K562 (cell line): Measurements from ENCODE around the gene COL15A1. TPM values are rescaled to one million over a fixed set of nuclear protein-coding genes. Genes with fewer than 3 reads are reported as not detected.

Experiments used
- ATAC-seq: fragments of 200-7000 bp; cut with Tn5 transposase; 3 replicates; pipeline ENCODE4 v1.9.1; 2020; ENCODE audit warnings: moderate library complexity
- BruUV-seq: library from RNA; stranded (reverse); fragments of 400-500 nt; replicated peaks from 2 replicates; lab custom pipeline; 2021; lab: Mats Ljungman, UMichigan
- CTCF ChIA-PET: fragments of 300-600 bp; formaldehyde crosslinking; extraction: SDS; loops from one replicate; lab custom pipeline; 2021; ENCODE audit warnings: low intra/inter-chr PET ratio; lab: Yijun Ruan, JAX
- POLR2A ChIA-PET: fragments of 300-600, 350-650 bp; sonication (Branson Sonifier 250); formaldehyde crosslinking; extraction: SDS; loops from one replicate; lab custom pipeline; 2021; ENCODE audit warnings: antibody characterized with exemption, inconsistent platforms; lab: Yijun Ruan, JAX
- DNase-seq, 4 experiments: peaks; one replicate each; pipeline versions ENCODE4 v3.0.0 to v3.0.0-alpha.2; 2011 to 2018; ENCODE audit warnings: low spot score in 3 of 4, mixed read lengths in 3 of 4; ENCODE audit errors: extremely low read depth in 1 of 4
- FAIRE-seq: peaks from 2 replicates; lab custom pipeline; 2011; peaks lifted over from hg19 to GRCh38; lab: Jason Lieb, UNC
- H2AFZ ChIP-seq: 2 replicates; pipeline ENCODE4 v1.6.0; 2011; ENCODE audit warnings: low read depth, low read length, control low read depth, inconsistent platforms
- H3K27ac ChIP-seq: fragments of 200-600 bp; 3 replicates; pipeline ENCODE4 v1.8.0; 2011; ENCODE audit warnings: low read depth, mild to moderate bottlenecking, control low read depth, inconsistent platforms, low read length, moderate library complexity, mixed read lengths; ENCODE audit errors: extremely low read depth
- H3K27me3 ChIP-seq, 2 experiments: fragments of 300-600 bp in 1 of 2; 2 replicates in 1 of 2; 3 replicates in 1 of 2; pipeline versions ENCODE4 v1.6.0 to v1.8.0; 2011; ENCODE audit warnings: inconsistent platforms in 2 of 2, low read length in 2 of 2, mild to moderate bottlenecking in 1 of 2, mixed read lengths in 1 of 2, moderate library complexity in 1 of 2; ENCODE audit not compliant: control insufficient read depth in 2 of 2, insufficient read depth in 2 of 2
- H3K36me3 ChIP-seq: fragments of 300-600 bp; 3 replicates; pipeline ENCODE4 v1.8.0; 2011; ENCODE audit warnings: mild to moderate bottlenecking, low read length, inconsistent platforms; ENCODE audit not compliant: control insufficient read depth, insufficient read depth
- H3K4me1 ChIP-seq, 2 experiments: fragments of 200-600 bp in 1 of 2; replicated peaks in 1 of 2; 2 replicates in 1 of 2; 3 replicates in 1 of 2; pipeline versions ENCODE4 v1.5.1 to v1.8.0; 2011; ENCODE audit warnings: inconsistent platforms in 2 of 2, low read length in 2 of 2, mild to moderate bottlenecking in 1 of 2, mixed read lengths in 1 of 2, moderate library complexity in 1 of 2; ENCODE audit not compliant: control insufficient read depth in 2 of 2, insufficient read depth in 2 of 2
- H3K4me2 ChIP-seq: 2 replicates; pipeline ENCODE4 v1.6.1; 2011; ENCODE audit warnings: low read length, control low read depth, inconsistent platforms, mixed read lengths; ENCODE audit not compliant: insufficient read depth
- H3K4me3 ChIP-seq: fragments of 200-600 bp; sonication (generic), shearing (Covaris generic); 2 replicates; pipeline ENCODE4 v1.5.1; 2016; ENCODE audit warnings: control low read depth, inconsistent platforms
- H3K79me2 ChIP-seq: fragments of 200-600 bp; 3 replicates; pipeline ENCODE4 v1.8.0; 2011; ENCODE audit warnings: low read length, inconsistent platforms; ENCODE audit not compliant: control insufficient read depth, insufficient read depth
- H3K9ac ChIP-seq, 2 experiments: 2 replicates each; pipeline versions ENCODE4 v1.6.0 to v1.6.1; 2011; ENCODE audit warnings: low read depth in 2 of 2, low read length in 2 of 2, control low read depth in 1 of 2, inconsistent platforms in 1 of 2, mild to moderate bottlenecking in 1 of 2, mixed read lengths in 1 of 2; ENCODE audit not compliant: insufficient read depth in 1 of 2
- H3K9me1 ChIP-seq: one replicate; pipeline ENCODE4 v1.6.0; 2011; ENCODE audit warnings: inconsistent platforms, mild to moderate bottlenecking, low read length, moderate library complexity; ENCODE audit not compliant: control insufficient read depth, insufficient read depth
- H3K9me3 ChIP-seq: replicated peaks from 2 replicates; pipeline ENCODE4 v1.5.1; 2011; ENCODE audit warnings: low read depth, low read length, inconsistent platforms; ENCODE audit not compliant: control insufficient read depth, insufficient read depth
- H4K20me1 ChIP-seq: replicated peaks from 2 replicates; pipeline ENCODE4 v1.6.1; 2011; ENCODE audit warnings: low read length, inconsistent platforms, mixed read lengths; ENCODE audit not compliant: control insufficient read depth, insufficient read depth
- CHD2 ChIP-seq: IDR thresholded peaks from 2 replicates; pipeline ENCODE4 v1.6.1; 2011; ENCODE audit warnings: low read depth, low read length
- CREM ChIP-seq: IDR thresholded peaks from 2 replicates; pipeline ENCODE4 v1.6.1; 2014; ENCODE audit warnings: antibody characterized with exemption, low read depth
- DACH1 ChIP-seq: fragments of 450-650 bp; IDR thresholded peaks from 2 replicates; pipeline ENCODE4 v1.6.1; 2018; ENCODE audit not compliant: partially characterized antibody
- HNRNPK ChIP-seq: fragments of 200-400 bp; formaldehyde crosslinking; IDR thresholded peaks from one replicate; pipeline ENCODE4 v1.6.1; 2018; ENCODE audit warnings: mild to moderate bottlenecking, low read depth, low read length; ENCODE audit not compliant: poor library complexity, severe bottlenecking
- ILF3 ChIP-seq: fragments of 450-650 bp; IDR thresholded peaks from 2 replicates; pipeline ENCODE4 v1.6.1; 2018; ENCODE audit warnings: antibody characterized with exemption, mild to moderate bottlenecking, moderate library complexity, borderline replicate concordance
- MECOM ChIP-seq: fragments of 250-450 bp; sonication (Bioruptor Pico); IDR thresholded peaks from 2 replicates; pipeline ENCODE4 v1.8.0; 2022; ENCODE audit warnings: inconsistent platforms
- NFIC ChIP-seq: fragments of 450-650 bp; IDR thresholded peaks from 2 replicates; pipeline ENCODE4 v1.6.1; 2017; ENCODE audit warnings: mild to moderate bottlenecking, inconsistent platforms
- SMAD1 ChIP-seq: fragments of 150-350 bp; IDR thresholded peaks from 2 replicates; pipeline ENCODE4 v1.6.1; 2014; ENCODE audit warnings: low read length, low read depth; ENCODE audit not compliant: partially characterized antibody
- SMAD4 ChIP-seq: fragments of 250-450 bp; sonication (Bioruptor Pico); conservative IDR thresholded peaks from 2 replicates; pipeline ENCODE4 v1.8.0; 2021; ENCODE audit warnings: inconsistent platforms, mild to moderate bottlenecking, moderate library complexity
- TCF7 ChIP-seq: sonication (generic); IDR thresholded peaks from 2 replicates; pipeline ENCODE4 v1.6.1; 2016; ENCODE audit warnings: antibody characterized with exemption, borderline replicate concordance
- ZNF274 ChIP-seq: IDR thresholded peaks from 2 replicates; pipeline ENCODE4 v1.6.1; 2011; ENCODE audit warnings: low read depth, mild to moderate bottlenecking, low read length, moderate library complexity, borderline replicate concordance
- ZNF3 ChIP-seq: fragments of 250-450 bp; sonication (Bioruptor Pico); IDR thresholded peaks from 2 replicates; pipeline ENCODE4 v1.5.0; 2021; ENCODE audit warnings: mild to moderate bottlenecking, moderate library complexity
- ZNF584 ChIP-seq: fragments of 200-800 bp; sonication (Bioruptor generic); IDR thresholded peaks from 2 replicates; pipeline ENCODE4 v1.6.1; 2016; ENCODE audit warnings: low read depth, mild to moderate bottlenecking, missing genetic modification characterization, missing compliant biosample characterization
- ZNF778 ChIP-seq: fragments of 450-650 bp; formaldehyde crosslinking; IDR thresholded peaks from 2 replicates; pipeline ENCODE4 v1.4.0; 2020; ENCODE audit warnings: mild to moderate bottlenecking, moderate library complexity
- WGBS: fragments of 100-300 bp; shearing (Covaris generic); methylation state at CpG from one replicate; pipeline ENCODE4 v1.1.6; 2016; ENCODE audit warnings: low coverage, mixed read lengths; ENCODE audit not compliant: insufficient coverage; ENCODE audit errors: missing lambda C conversion rate; 5-methylcytosine and 5-hydroxymethylcytosine counted together
- in situ Hi-C: fragments of 300-500 bp; cut with MboI; formaldehyde crosslinking; loops from 4 replicates; pipeline ENCODE4 v1.15.0; 2018; ENCODE audit warnings: inconsistent platforms, mixed read lengths
- intact Hi-C: fragments of 100-400 bp; cut with micrococcal nuclease; formaldehyde crosslinking; loops from 2 replicates; pipeline ENCODE4 v1.14.2; 2022
- polyA plus RNA-seq, 8 experiments: library from polyadenylated mRNA; depleted of rRNA in 4 of 8; stranded (reverse) in 5 of 8; unstranded in 3 of 8; fragments of >200 nt; fragmentation: Nextera tagmentation in 2 of 8; fragmentation: Illumina TruSeq in 1 of 8; extraction: Ambion mirVana in 2 of 8; extraction: Trizol in 1 of 8; gene quantifications; 2 replicates each; pipeline versions ENCODE4 v1.2.1 to v1.2.3, GENCODE V29; 2011 to 2014; ENCODE audit warnings: inconsistent platforms in 1 of 8, missing spikeins in 1 of 8
- total RNA-seq, 7 experiments: library from RNA; depleted of rRNA in 6 of 7; stranded (reverse); fragments of >200 nt in 6 of 7; fragmentation: Illumina TruSeq in 2 of 7; extraction: Trizol in 2 of 7; gene quantifications; 2 replicates each; pipeline versions ENCODE4 v1.2.1 to v1.2.3, GENCODE V29; 2011 to 2021; ENCODE audit warnings: low replicate concordance in 1 of 7
- TF ChIP-seq, protein P1 (sequence below): fragments of 450-650 bp; conservative IDR thresholded peaks from 2 replicates; pipeline ENCODE4 v1.6.1; 2016; ENCODE audit warnings: missing genetic modification characterization, low read depth, mild to moderate bottlenecking, control low read depth, missing compliant biosample characterization

The COL15A1 gene
- total and polyA plus RNA-seq, 9 of the 15 experiments (the other 6 are each of a cell fraction or from before 2014, with no cell fraction given) = 0.46 to 5.1 (median 2.6) TPM

DNA sequence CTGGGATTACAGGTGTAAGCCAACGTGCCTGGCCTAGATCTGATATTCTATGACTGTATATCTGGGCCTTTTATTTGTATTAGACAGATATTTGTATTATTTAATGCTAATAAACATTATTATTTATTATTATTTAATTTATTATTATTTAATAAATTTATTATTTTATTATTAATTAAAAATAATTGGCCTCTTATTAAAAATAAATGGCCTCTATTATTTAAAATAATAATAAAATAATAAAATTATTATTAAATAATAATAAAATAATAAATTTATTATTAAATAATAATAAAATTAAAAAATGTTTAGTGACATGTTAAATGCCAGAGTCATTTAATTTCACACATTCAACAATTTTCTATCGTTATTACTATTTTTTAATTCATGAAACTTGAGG lies 9.8 kb upstream of the COL15A1 start:
- Histone ChIP-seq H3K79me2 (no peaks in the 10 kb centered on the region), H4K20me1 (no peaks in the 10 kb centered on the region), H3K36me3 (no peaks in the 10 kb centered on the region), H3K9ac (no peak overlapping the region), H3K4me1 (peaks cover 51 to 79% of the 10 kb centered on the region in 2 experiments), H3K4me2 (no peak overlapping the region), H3K9me1 (no peaks in the 10 kb centered on the region), H3K9me3 (no peaks in the 10 kb centered on the region), H3K27me3 (no peaks in the 10 kb centered on the region), H3K4me3 (no peak overlapping the region), H2AFZ (no peak overlapping the region), H3K27ac (no peak overlapping the region)
- intact Hi-C loops (no loop called here), in situ Hi-C loops (no loop called here)
- WGBS = 13% methylated on average over 2 of the region's 2 CpGs
- no TSS peak for BruUV-seq
- ATAC-seq (no peak), FAIRE-seq (no peak), DNase-seq (no peak)
- ChIA-PET CTCF (no interaction called here), POLR2A (interaction anchor here (0.8 to 1.0 kb wide), 2 partner anchors 69 to 777 kb away, joined by 4 read pairs; no protein-coding TSS in a partner anchor)
- TF ChIP-seq ILF3 = no peak
- TF ChIP-seq ZNF3 = no peak
- no peak for TF ChIP-seq CREM
- no peak for TF ChIP-seq SMAD4 (CRISPR knock-in tag)
- TF ChIP-seq DACH1 = peak; percentile 28
- TF ChIP-seq TCF7 = no peak
- TF ChIP-seq MECOM (CRISPR knock-in tag) = no peak
- no peak for TF ChIP-seq HNRNPK
- TF ChIP-seq NFIC = no peak
- TF ChIP-seq, protein P1, sequence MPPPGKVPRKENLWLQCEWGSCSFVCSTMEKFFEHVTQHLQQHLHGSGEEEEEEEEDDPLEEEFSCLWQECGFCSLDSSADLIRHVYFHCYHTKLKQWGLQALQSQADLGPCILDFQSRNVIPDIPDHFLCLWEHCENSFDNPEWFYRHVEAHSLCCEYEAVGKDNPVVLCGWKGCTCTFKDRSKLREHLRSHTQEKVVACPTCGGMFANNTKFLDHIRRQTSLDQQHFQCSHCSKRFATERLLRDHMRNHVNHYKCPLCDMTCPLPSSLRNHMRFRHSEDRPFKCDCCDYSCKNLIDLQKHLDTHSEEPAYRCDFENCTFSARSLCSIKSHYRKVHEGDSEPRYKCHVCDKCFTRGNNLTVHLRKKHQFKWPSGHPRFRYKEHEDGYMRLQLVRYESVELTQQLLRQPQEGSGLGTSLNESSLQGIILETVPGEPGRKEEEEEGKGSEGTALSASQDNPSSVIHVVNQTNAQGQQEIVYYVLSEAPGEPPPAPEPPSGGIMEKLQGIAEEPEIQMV (tag) = no peak
- TF ChIP-seq ZNF584 (CRISPR knock-in tag) = no peak
- no peak for TF ChIP-seq SMAD1
- no peak for TF ChIP-seq ZNF778 (CRISPR knock-in tag)
- TF ChIP-seq ZNF274 = peak; percentile 58; the same call in 1 of the 2 replicates
- no peak for TF ChIP-seq CHD2
